Measurements from ENCODE around the gene UBFD1. TPM values are rescaled to one million over a fixed set of nuclear protein-coding genes. Genes with fewer than 3 reads are reported as not detected.

The UBFD1 gene
- total RNA-seq, 6 donors from 2014 or later = 30.2 to 145 (median 62.8) TPM

GRCh38 chr16:23575834-23576233 is 18.3 kb downstream of the UBFD1 start:
- peaks cover 0 to 2% (median 0%) of the 10 kb centered on the region in 4 donors for H3K27me3 ChIP-seq
- H3K9me3 ChIP-seq = no peaks in the 10 kb centered on the region
- WGBS, 2 donors = 89 to 95% methylated on average over 3 of the region's 3 CpGs
- ATAC-seq (ENCODE audit: low FRiP score in 2 of 2) (no peak), DNase-seq (no peak)
- H3K4me3 ChIP-seq = no peak overlapping the region
- peaks cover 6 to 78% (median 43%) of the 10 kb centered on the region in 4 donors for H3K36me3 ChIP-seq
- TF ChIP-seq CTCF (IDR thresholded peaks at IDR 0.05) (no peak), EP300 (IDR thresholded peaks at IDR 0.05) (no peak), POLR2AphosphoS5 (IDR thresholded peaks at IDR 0.05) (no peak), POLR2A (IDR thresholded peaks at IDR 0.05) (no peak)
- no peak overlapping the region for H3K27ac ChIP-seq
- no peaks in the 10 kb centered on the region for H3K4me1 ChIP-seq

DNA sequence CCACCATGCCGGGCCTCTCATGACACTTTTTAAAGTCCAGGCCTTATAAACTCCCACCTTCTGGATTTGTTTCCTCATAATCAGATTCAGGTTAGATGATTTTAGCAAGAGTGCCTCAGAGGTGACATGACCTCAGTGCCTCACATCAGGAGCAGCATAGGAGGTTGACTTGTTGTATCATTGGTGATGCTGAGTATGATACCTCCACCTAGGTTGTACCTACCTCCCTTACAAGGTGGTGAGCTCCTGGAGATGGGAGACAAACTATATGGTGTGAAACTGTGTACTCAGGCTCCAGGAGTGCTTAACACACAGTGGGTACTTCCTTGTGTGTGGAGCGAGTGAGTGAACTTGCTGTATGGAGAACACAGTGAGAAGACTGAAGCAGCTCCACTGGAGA is 20.0 kb downstream of the UBFD1 start:
- 90 to 94% methylated on average over 2 of the region's 2 CpGs for WGBS, 2 donors

DNA sequence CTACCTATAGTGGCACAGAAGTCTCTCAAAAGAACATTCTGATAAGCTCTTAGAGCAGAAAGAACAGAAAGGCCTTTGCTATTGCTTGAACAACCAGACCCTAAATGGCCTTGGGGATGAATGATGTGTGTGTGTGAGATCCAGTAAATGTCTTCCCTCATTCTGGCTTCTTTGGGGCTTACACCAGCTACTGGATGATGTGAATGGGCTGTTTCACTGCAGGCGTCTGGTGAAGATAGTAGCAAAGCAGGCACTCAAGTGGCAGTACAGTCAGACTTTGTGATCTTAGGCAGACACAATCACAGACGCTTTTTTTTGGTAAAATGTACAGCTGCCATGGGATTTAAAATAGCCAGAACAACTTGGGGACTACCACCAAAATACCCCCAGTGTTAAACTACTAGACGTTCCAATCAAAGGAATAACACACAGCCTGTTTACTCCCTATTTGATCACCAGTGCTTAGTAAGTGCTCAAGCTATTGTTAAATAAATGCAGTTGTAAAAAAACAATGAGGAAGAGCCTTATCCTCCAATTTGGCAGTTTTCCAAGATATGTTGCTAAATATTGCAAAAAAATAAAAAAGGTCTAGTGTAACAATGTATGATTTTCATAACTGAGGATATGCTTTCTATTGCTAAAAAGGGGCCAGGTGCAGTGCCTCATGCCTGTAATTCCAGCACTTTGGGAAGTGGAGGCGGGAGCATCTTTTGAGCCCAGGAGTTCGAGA is 20.7 kb downstream of the UBFD1 start:
- ATAC-seq (ENCODE audit: low FRiP score in 2 of 2) (no peak), DNase-seq (no peak)
- Histone ChIP-seq H3K36me3 (peaks cover 11 to 68% (median 38%) of the 10 kb centered on the region in 4 donors), H3K27ac (no peak overlapping the region), H3K9me3 (no peaks in the 10 kb centered on the region), H3K4me1 (no peaks in the 10 kb centered on the region), H3K4me3 (no peak overlapping the region), H3K27me3 (peaks cover 0 to 2% (median 0%) of the 10 kb centered on the region in 4 donors)
- TF ChIP-seq CTCF (IDR thresholded peaks at IDR 0.05) (no peak), EP300 (IDR thresholded peaks at IDR 0.05) (no peak), POLR2AphosphoS5 (IDR thresholded peaks at IDR 0.05) (no peak), POLR2A (IDR thresholded peaks at IDR 0.05) (no peak)
- 75 to 76% methylated on average over 5 of the region's 5 CpGs for WGBS, 2 donors

More for the DNA sequence above, 20.0 kb downstream of the UBFD1 start:
- ATAC-seq (ENCODE audit: low FRiP score in 2 of 2) (no peak), DNase-seq (no peak)
- TF ChIP-seq POLR2AphosphoS5 (IDR thresholded peaks at IDR 0.05) (no peak), EP300 (IDR thresholded peaks at IDR 0.05) (no peak), POLR2A (IDR thresholded peaks at IDR 0.05) (no peak), CTCF (IDR thresholded peaks at IDR 0.05) (no peak)
- Histone ChIP-seq H3K36me3 (peaks cover 11 to 75% (median 41%) of the 10 kb centered on the region in 4 donors), H3K9me3 (no peaks in the 10 kb centered on the region), H3K27ac (no peak overlapping the region), H3K27me3 (peaks cover 0 to 2% (median 0%) of the 10 kb centered on the region in 4 donors), H3K4me1 (no peaks in the 10 kb centered on the region), H3K4me3 (no peak overlapping the region)

- H3K9me3 ChIP-seq = no peaks in the 10 kb centered on the region
These were observed 21.8 kb downstream of the UBFD1 start for GRCh38 chr16:23579371-23579770.

DNA sequence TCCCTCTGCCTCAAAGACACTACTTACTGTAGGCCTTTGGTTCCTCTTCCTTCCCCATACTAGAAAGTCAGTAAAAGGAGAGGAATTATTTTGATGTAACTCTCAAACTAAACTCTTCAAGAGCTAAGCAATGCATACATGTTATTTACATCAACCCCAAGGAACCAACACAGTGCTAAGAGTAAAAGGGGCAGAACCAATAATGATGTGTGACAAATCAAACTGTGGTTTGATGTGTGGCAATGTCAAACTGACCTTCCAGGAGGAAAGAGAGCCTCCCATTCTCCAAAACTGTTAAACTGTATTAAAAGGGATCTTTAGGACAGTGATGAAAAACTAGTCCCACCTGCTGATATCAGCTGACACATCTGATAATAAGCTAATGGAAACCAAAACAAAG is 22.9 kb downstream of the UBFD1 start:
- Histone ChIP-seq H3K27me3 (peaks cover 0 to 2% (median 0%) of the 10 kb centered on the region in 4 donors), H3K4me3 (no peak overlapping the region), H3K27ac (no peak overlapping the region), H3K9me3 (no peaks in the 10 kb centered on the region), H3K4me1 (no peaks in the 10 kb centered on the region), H3K36me3 (peaks cover 11 to 65% (median 39%) of the 10 kb centered on the region in 4 donors)
- ATAC-seq (ENCODE audit: low FRiP score in 2 of 2) = no peak
- no peak for TF ChIP-seq POLR2AphosphoS5 (IDR thresholded peaks at IDR 0.05)
- TF ChIP-seq EP300 (IDR thresholded peaks at IDR 0.05) = no peak
- TF ChIP-seq CTCF (IDR thresholded peaks at IDR 0.05) = no peak
- TF ChIP-seq POLR2A (IDR thresholded peaks at IDR 0.05) = no peak
- no peak for DNase-seq

More at GRCh38 chr16:23579371-23579770, 21.8 kb downstream of the UBFD1 start:
- WGBS, 2 donors = 92 to 93% methylated on average over 4 of the region's 4 CpGs
- H3K4me1 ChIP-seq = no peaks in the 10 kb centered on the region
- no peak overlapping the region for H3K4me3 ChIP-seq
- DNase-seq (no peak), ATAC-seq (ENCODE audit: low FRiP score in 2 of 2) (no peak)
- no peak overlapping the region for H3K27ac ChIP-seq
- TF ChIP-seq EP300 (IDR thresholded peaks at IDR 0.05) (no peak), POLR2AphosphoS5 (IDR thresholded peaks at IDR 0.05) (no peak), POLR2A (IDR thresholded peaks at IDR 0.05) (no peak)
- H3K27me3 ChIP-seq = peaks cover 0 to 2% (median 0%) of the 10 kb centered on the region in 4 donors
- H3K36me3 ChIP-seq = peaks cover 11 to 63% (median 36%) of the 10 kb centered on the region in 4 donors

All from upper lobe of left lung (tissue), 6 donors.